Prostate gland (tissue), 2 donors: ENCODE measurements around the gene DACH1. TPM values are rescaled to one million over a fixed set of nuclear protein-coding genes. Genes with fewer than 3 reads are reported as not detected.

Experiments
- DNase-seq: peaks from one replicate; pipeline ENCODE4 v3.0.0-alpha.2; 2019; ENCODE audit warnings: low spot score
- H3K27ac ChIP-seq, 2 donors: fragments of 200-600 bp; sonication (generic); 2 replicates each; pipeline ENCODE4 v1.5.1; 2017 to 2019
- H3K27me3 ChIP-seq: fragments of 200-600 bp; sonication (generic); replicated peaks from 2 replicates; pipeline ENCODE4 v1.5.1; 2019; ENCODE audit not compliant: insufficient read depth
- H3K36me3 ChIP-seq, 2 donors: fragments of 200-600 bp; sonication (generic); 1 replicate in 1 of 2; 2 replicates in 1 of 2; pipeline versions ENCODE4 v1.5.1 to v1.8.1; 2017 to 2019
- H3K4me1 ChIP-seq: fragments of 200-600 bp; sonication (generic); replicated peaks from 2 replicates; pipeline ENCODE4 v1.5.1; 2019
- H3K4me3 ChIP-seq, 2 donors: fragments of 200-600 bp; sonication (generic); 2 replicates each; pipeline ENCODE4 v1.5.1; 2017 to 2019
- H3K9me3 ChIP-seq: fragments of 200-600 bp; sonication (generic); 2 replicates; pipeline ENCODE4 v1.5.1; 2017
- CTCF ChIP-seq, 4 experiments: fragments of 200-600 bp in 2 of 4; fragments of 450-650 bp in 2 of 4; sonication (generic) in 2 of 4; IDR thresholded peaks; 1 replicate in 3 of 4; 2 replicates in 1 of 4; pipeline ENCODE4 v1.5.1; 2016 to 2019; ENCODE audit warnings: antibody characterized with exemption in 4 of 4, mild to moderate bottlenecking in 2 of 4, moderate library complexity in 2 of 4
- POLR2A ChIP-seq: fragments of 450-650 bp; IDR thresholded peaks from one replicate; pipeline ENCODE4 v1.6.1; 2016; ENCODE audit warnings: antibody characterized with exemption, mild to moderate bottlenecking
- POLR2AphosphoS5 ChIP-seq: sonication (generic); formaldehyde crosslinking; IDR thresholded peaks from one replicate; pipeline ENCODE4 v1.6.1; 2017; ENCODE audit warnings: antibody characterized with exemption
- WGBS: methylation state at CpG from one replicate; pipeline ENCODE4 v1.1.5; 2018; 5-methylcytosine and 5-hydroxymethylcytosine counted together
- intact Hi-C: fragments of 100-400 bp; cut with DNase I; formaldehyde crosslinking; loops from one replicate; pipeline ENCODE4 v1.14.2; 2022
- total RNA-seq, 2 donors: library from RNA; depleted of rRNA; stranded (reverse); fragments of >200 nt; gene quantifications; one replicate each; pipeline ENCODE4 v1.1.0, GENCODE V29; 2016

DACH1 gene
- total RNA-seq, 2 donors from 2014 or later = 14.6 to 18.0 TPM

- WGBS = 75% methylated on average over 1 of the region's 1 CpG
- H3K27ac ChIP-seq = no peak overlapping the region
- H3K4me3 ChIP-seq = no peak overlapping the region
- no peaks in the 10 kb centered on the region for H3K27me3 ChIP-seq
- no peaks in the 10 kb centered on the region for H3K36me3 ChIP-seq
- intact Hi-C loops = no loop called here
- H3K4me1 ChIP-seq = no peaks in the 10 kb centered on the region
- TF ChIP-seq CTCF (IDR thresholded peaks at IDR 0.05) (no peak), POLR2A (no peak), POLR2AphosphoS5 (no peak)
- no peak for DNase-seq
- no peaks in the 10 kb centered on the region for H3K9me3 ChIP-seq
Observed at GRCh38 chr13:71808708-71809107, 58.3 kb downstream of the DACH1 start.

- no peak for TF ChIP-seq POLR2AphosphoS5
- intact Hi-C loops = no loop called here
- no peak overlapping the region for H3K4me3 ChIP-seq
- no peaks in the 10 kb centered on the region for H3K36me3 ChIP-seq
- DNase-seq = no peak
- H3K4me1 ChIP-seq = no peaks in the 10 kb centered on the region
- H3K27ac ChIP-seq = no peak overlapping the region
- H3K9me3 ChIP-seq = no peaks in the 10 kb centered on the region
- WGBS = 62% methylated on average over 2 of the region's 2 CpGs
- H3K27me3 ChIP-seq = no peaks in the 10 kb centered on the region
Observed at GRCh38 chr13:71806886-71807285, 60.1 kb downstream of the DACH1 start.

GRCh38 chr13:71803066-71803465, 63.9 kb downstream of the DACH1 start:
- Histone ChIP-seq H3K4me1 (no peaks in the 10 kb centered on the region), H3K9me3 (no peaks in the 10 kb centered on the region), H3K27me3 (no peaks in the 10 kb centered on the region), H3K4me3 (no peak overlapping the region), H3K36me3 (no peaks in the 10 kb centered on the region), H3K27ac (no peak overlapping the region)
- intact Hi-C loops = no loop called here
- 58% methylated on average over 2 of the region's 2 CpGs for WGBS
- DNase-seq = no peak
- TF ChIP-seq POLR2A (no peak), POLR2AphosphoS5 (no peak), CTCF (IDR thresholded peaks at IDR 0.05) (no peak)

DNA sequence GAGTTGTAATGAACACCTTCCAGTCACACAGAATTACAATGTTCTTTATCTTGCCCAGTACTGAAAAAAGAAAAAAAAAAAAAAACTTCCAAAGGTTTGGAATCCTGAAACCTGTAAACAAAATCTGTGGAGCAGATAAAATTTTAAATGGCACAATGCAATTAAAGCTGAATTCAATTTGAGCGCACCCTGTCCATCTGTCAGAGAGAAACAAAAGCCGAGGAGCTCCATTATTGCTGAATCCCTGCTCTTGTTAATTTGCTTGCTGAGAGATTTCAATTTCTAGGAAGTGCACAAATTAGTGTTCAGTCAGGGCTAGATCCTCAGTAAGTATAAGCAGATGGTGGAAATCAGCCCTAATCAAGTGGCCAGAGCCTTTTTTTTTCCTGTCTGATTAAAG, 65.2 kb downstream of the DACH1 start:
- no peak overlapping the region for H3K4me3 ChIP-seq
- 79% methylated on average over 2 of the region's 2 CpGs for WGBS
- no peaks in the 10 kb centered on the region for H3K9me3 ChIP-seq
- H3K4me1 ChIP-seq = no peaks in the 10 kb centered on the region
- DNase-seq = no peak
- intact Hi-C loops = no loop called here
- H3K36me3 ChIP-seq = no peaks in the 10 kb centered on the region
- no peaks in the 10 kb centered on the region for H3K27me3 ChIP-seq
- H3K27ac ChIP-seq = no peak overlapping the region
- TF ChIP-seq POLR2AphosphoS5 (no peak), CTCF (IDR thresholded peaks at IDR 0.05) (no peak), POLR2A (no peak)

DNA sequence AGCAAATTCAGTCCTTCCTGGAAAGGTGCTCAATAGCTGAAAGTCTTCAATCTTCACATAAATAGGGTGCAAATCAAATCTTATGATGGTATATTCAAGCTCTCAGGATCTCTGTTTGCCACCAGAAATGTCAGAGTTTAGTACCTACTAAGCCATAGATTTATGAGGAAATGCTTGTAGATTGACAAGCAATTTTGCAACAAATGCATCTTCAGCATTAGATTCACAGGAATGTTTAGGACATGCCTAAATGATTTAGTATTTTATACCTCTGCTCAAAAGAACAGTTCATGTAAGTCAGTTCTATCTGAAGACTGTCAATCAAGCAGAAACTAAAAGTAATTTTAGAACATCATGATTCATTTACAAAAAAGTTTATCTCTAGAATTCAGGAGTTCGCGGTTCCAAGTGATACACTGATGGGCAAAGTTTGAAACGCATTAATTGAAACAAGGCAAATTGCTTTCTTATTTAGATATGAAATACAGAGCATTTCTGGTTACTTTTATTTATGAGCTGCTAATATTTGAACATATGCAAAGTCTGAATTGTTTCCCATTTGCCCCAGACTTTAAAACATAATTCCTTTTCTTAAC, 65.7 kb downstream of the DACH1 start:
- WGBS = 91% methylated on average over 3 of the region's 3 CpGs
- Histone ChIP-seq H3K4me3 (no peak overlapping the region), H3K4me1 (no peaks in the 10 kb centered on the region), H3K36me3 (no peaks in the 10 kb centered on the region), H3K27ac (no peak overlapping the region), H3K9me3 (no peaks in the 10 kb centered on the region), H3K27me3 (no peaks in the 10 kb centered on the region)
- intact Hi-C loops = no loop called here
- DNase-seq = no peak
- TF ChIP-seq CTCF (IDR thresholded peaks at IDR 0.05) = no peak
- no peak for TF ChIP-seq POLR2AphosphoS5
- no peak for TF ChIP-seq POLR2A
